Limb (tissue), 2 donors: ENCODE results near the gene TRPV2.
A peak's percentile ranks its signal among the peaks of the same experiment; 100 is the strongest.

Experiments used
- DNase-seq, 2 donors: peaks; one replicate each; pipeline ENCODE4 v3.0.0-alpha.2; 2016; ENCODE audit errors: extremely low spot score in 2 of 2

Gene TRPV2

GRCh38 chr17:16455997-16456741 lies 40.8 kb downstream of the TRPV2 start:
- DNase-seq, result no peak

- DNase-seq, result no peak
Observed at GRCh38 chr17:16456742-16457316, 41.5 kb downstream of the TRPV2 start.

DNA sequence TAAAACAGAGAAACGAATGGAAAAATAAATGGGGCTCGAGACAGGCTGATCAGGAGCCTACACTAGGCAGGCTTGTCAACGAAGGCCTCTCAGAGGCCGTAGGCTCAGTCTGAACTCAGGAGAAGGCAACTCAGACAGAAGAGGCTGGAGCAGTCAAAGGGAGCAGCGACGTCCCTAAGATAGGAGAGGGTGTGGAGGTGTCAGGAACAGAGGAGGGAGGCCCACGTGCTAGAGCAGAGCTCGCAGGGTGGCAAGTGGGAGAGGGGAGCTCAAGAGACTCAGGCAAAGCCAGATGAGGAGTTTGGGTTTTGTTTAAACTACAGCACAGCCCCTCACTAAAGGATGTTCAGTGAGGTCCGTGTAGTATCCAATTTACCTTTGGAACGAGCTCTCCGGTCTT lies 43.9 kb downstream of the TRPV2 start:
- no peak for DNase-seq

GRCh38 chr17:16459855-16460550 lies 44.6 kb downstream of the TRPV2 start:
- no peak for DNase-seq

DNA sequence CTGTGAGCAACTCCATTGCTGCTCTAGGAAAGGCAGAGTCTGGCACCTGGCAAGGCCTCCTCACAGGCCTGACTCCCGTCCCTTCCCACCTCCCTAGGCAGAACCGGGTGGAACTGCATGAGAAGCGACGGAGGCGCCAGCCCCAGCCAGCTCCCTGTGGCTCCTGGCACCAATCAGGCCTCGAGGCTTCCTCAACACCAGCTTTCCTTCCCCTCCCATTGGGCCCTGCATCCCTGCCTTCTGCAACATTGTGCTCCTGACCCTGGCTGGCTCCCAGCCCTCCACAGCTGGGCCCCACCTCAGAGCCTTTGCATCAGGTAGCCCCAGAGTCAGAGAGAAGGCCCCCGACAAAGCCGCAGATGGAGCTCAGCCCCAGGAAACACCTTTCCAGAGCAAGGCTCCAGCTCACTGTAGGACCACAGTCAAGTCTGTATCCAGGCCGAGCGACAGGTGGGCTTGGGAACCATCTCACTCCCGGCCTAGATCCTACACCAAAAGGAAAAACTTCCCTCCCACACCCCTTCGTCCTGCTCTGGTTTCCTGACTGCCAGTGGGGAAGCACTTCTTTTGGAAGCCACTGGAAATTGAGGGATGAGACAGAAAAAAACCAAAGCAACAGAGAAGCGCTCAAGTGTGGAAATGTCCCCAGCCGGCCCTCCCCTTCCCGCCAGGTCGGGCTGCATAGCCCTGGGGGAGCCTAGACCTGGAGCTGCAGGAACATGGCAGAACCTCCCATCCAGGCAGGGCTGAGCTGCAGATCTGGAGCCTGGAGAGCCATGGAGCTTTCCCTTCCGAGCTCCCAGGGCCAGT lies 45.6 kb downstream of the TRPV2 start:
- no peak for DNase-seq

- no peak for DNase-seq
Observed at GRCh38 chr17:16461606-16461866, 46.2 kb downstream of the TRPV2 start.

DNA sequence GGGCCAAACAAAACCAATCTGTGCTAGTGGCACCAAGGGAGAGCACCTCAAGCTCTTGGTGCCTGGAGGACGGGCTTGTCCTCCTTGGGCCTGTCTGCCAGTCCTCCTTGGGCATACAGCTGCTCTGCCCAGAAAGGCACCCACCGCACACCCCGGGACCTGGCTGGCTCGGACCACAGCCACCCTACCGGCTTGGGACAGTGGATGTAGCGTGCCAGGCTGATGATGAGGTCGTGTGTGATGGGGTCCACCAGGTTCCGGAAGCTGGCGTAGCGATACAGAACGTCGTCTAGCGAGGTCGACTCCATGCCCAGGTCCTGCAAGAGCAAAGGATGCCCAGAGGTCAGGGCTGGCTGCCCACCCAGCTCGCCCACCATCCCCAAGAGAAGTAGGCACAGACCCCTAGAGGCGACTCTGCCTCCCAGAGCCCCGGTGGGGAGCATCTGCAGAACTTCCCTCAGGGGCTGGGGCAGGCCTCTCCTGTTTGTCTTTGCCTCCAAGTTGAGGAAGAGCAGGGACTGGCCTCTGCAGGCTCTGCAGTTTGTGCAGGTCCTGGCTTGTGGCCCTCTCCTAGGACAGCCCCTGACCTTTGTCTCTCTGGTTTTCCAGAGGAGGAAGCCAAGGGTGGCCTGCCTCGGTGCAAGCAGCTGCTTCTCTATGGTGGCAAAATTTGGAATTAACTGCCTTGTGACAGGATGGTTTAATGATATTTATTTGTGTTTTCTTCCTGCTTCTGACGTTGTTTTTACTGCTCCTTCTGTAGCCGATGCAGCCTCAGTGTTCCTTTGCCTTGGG lies 46.9 kb downstream of the TRPV2 start:
- no peak for DNase-seq

DNA sequence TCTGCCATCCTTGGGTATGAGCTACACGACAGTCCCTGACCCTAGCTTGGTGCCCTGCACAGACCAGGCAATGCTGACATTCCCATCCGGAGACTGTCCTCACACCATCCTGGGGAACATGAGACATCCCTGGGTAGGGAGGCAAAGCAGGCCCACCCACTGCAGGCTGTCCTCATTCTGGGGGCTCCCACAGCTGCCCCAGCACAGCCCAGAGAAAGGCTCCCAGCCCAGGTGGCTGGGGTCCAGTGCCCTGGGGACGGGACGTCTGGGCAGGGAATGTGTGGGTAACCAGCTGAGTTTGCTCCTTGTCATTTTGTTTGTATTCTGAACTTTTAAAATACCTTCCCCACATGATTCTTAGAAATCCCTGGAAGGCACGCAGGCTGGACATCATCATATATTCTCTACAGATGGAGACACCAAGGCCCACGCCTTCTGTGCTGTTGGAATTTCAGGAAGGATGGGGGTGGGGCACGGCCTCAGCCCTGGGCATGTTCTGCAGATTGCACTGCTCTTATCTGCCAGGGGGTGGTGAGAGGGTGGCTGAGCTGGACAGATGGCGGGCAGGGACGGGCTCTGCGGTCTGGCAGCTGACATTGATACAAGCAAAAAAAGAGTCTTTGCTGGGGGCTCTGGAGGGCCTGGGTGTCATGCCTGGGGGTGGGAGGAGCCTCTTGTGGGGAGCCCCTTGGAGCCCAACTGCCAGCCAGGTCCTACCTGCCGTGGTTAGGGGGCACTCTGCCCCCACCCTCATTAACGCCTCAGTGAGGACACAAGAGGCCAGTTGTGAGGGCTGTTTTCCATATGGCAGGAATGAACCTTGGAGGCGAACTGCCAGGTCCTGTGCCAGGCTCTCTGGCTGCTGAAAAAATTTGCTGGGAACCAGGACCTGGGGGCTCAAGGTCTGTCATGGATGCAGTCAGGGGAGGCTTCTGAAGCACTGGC lies 48.3 kb downstream of the TRPV2 start:
- DNase-seq, result peak in 1 of 2 donors; percentile 56

- DNase-seq, result no peak
Observed at GRCh38 chr17:16464303-16465051, 49.1 kb downstream of the TRPV2 start.

GRCh38 chr17:16465052-16465312 lies 49.6 kb downstream of the TRPV2 start:
- no peak for DNase-seq

DNA sequence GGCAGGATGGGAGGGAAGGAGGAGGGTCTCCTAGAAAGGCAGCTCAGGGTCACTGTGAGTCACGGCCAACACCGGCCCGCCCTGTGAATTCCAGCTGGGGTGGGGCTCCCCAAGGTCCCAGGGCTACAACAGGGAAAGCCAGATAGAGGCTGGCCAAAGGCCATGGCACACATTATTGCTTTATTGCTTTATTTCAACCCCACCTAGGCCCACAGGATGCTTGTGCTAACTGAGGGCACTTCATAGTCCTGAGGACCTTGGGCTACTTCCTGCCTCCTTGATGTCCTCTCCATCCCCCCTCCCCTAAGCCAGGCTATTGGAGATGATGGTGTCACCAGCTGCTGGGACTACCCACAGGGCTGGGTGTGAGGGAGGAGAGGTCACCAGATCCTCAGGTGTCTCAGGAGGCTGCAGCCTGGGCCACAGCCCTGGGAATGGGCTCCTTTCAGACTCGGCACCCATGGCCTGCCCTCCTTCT lies 50.5 kb downstream of the TRPV2 start:
- DNase-seq, result no peak

- DNase-seq, result no peak
Observed at GRCh38 chr17:16466407-16466806, 51.0 kb downstream of the TRPV2 start.

DNA sequence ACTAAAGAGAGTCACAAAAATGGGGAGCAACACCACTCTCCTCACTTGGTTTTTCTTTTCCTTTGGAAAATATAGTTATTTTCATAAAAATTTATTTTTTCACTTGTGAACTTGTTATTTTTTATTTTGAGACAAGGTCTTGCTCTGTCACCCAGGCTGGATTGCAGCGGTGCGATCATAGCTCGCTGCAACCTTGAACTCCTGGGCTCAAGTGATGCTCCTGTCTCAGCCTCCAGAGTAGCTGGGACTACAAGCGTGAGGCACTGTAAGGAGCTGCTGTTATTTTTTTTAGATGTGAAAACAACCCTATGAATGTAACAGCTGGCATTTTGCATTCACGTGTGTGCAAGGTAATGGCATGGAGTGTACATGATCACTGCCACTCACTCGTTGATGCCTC lies 51.7 kb downstream of the TRPV2 start:
- no peak for DNase-seq

GRCh38 chr17:16467886-16468285 lies 52.5 kb downstream of the TRPV2 start:
- no peak for DNase-seq

DNA sequence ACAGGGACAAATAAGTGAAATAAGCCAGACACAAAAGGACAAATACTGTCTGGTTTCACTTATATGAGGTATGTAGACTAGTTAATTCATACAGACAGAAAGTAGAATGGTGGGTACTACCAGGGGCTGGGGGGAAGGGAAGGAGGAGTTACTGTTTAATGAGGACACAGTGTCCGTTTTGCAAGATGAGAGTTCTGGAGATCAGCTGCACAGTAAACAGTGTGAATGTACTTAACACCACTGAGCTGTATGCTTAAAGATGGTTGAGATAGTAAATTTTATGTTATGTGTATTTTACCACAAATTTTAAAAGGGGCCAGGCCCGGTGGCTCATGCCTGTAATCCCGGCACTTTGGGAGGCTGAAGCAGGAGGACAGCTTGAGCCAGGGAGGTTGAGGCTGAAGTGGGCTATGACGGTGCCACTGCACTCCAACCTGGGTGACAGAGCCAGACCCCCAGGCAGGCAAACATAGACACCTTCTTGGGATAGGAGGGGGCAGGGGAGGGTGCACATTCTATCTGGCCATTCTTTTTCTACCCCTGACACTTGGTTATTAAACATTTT lies 53.1 kb downstream of the TRPV2 start:
- no peak for DNase-seq

DNA sequence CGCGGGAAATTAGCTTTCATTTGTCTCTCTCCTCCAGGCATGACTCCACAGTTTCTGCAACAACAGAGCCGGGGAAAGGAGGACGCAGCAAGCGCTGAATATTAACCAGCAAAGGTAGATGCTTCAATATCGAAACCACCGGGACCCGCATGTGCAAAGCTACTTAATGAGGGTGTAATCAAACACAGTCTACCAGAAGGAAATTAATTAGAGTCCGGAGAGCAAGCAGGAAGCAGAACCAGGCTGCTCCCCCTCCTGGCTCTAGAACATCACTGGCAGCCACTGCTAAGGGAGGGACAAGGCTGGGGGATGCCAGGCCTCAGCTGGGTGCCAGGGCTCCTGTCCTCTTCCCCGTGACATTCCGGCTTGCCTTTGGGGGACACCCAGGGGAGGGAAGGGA lies 54.9 kb downstream of the TRPV2 start:
- no peak for DNase-seq

- DNase-seq, result no peak
Observed at GRCh38 chr17:16471295-16471694, 55.9 kb downstream of the TRPV2 start.

- DNase-seq, result no peak
Observed at GRCh38 chr17:16472539-16472938, 57.2 kb downstream of the TRPV2 start.
